ENCODE data around the gene IRF8. TPM values are rescaled to one million over a fixed set of nuclear protein-coding genes. Genes with fewer than 3 reads are reported as not detected.
"Not testable (repeated sequence)": the region's sequence is repeated elsewhere in the genome, so short reads cannot be mapped to it uniquely, and the experiment has no call there.

IRF8 gene
- polyA plus RNA-seq, 1 experiment: not detected

- no peak overlapping the region for H3K4me3 ChIP-seq (ENCODE audit: low read depth, low read length)
- TF ChIP-seq, protein P1, sequence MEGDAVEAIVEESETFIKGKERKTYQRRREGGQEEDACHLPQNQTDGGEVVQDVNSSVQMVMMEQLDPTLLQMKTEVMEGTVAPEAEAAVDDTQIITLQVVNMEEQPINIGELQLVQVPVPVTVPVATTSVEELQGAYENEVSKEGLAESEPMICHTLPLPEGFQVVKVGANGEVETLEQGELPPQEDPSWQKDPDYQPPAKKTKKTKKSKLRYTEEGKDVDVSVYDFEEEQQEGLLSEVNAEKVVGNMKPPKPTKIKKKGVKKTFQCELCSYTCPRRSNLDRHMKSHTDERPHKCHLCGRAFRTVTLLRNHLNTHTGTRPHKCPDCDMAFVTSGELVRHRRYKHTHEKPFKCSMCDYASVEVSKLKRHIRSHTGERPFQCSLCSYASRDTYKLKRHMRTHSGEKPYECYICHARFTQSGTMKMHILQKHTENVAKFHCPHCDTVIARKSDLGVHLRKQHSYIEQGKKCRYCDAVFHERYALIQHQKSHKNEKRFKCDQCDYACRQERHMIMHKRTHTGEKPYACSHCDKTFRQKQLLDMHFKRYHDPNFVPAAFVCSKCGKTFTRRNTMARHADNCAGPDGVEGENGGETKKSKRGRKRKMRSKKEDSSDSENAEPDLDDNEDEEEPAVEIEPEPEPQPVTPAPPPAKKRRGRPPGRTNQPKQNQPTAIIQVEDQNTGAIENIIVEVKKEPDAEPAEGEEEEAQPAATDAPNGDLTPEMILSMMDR (IDR thresholded peaks at IDR 0.05; ENCODE audit: low read depth, low read length): no peak
- CTCF ChIA-PET: no interaction called here
- peaks cover 35% of the 10 kb centered on the region for H3K27me3 ChIP-seq (ENCODE audit: control insufficient read depth, insufficient read depth, low read length)
- H3K27ac ChIP-seq (ENCODE audit: low read depth, low read length): no peak overlapping the region
- no peaks in the 10 kb centered on the region; the same call in 1 of the 2 replicates for H3K9me3 ChIP-seq (ENCODE audit: control insufficient read depth, insufficient read depth, low read length)
- DNase-seq (ENCODE audit: low read depth, low spot score): no peak
- POLR2A ChIA-PET: no interaction called here
Measured at GRCh38 chr16:85935974-85936760, 37.2 kb downstream of the IRF8 start.

- H3K9me3 ChIP-seq (ENCODE audit: control insufficient read depth, insufficient read depth, low read length): no peaks in the 10 kb centered on the region; the same call in 1 of the 2 replicates
- DNase-seq (ENCODE audit: low read depth, low spot score): no peak
- POLR2A ChIA-PET: no interaction called here
- H3K27ac ChIP-seq (ENCODE audit: low read depth, low read length): no peak overlapping the region
- no peak overlapping the region for H3K4me3 ChIP-seq (ENCODE audit: low read depth, low read length)
- peaks cover 33% of the 10 kb centered on the region for H3K27me3 ChIP-seq (ENCODE audit: control insufficient read depth, insufficient read depth, low read length)
- CTCF ChIA-PET: no interaction called here
- TF ChIP-seq, protein P1 (IDR thresholded peaks at IDR 0.05; ENCODE audit: low read depth, low read length): no peak
Measured at GRCh38 chr16:85936816-85937215, 37.9 kb downstream of the IRF8 start.

- POLR2A ChIA-PET: no interaction called here
- no peak for DNase-seq (ENCODE audit: low read depth, low spot score)
- H3K4me3 ChIP-seq (ENCODE audit: low read depth, low read length): no peak overlapping the region
- CTCF ChIA-PET: interaction anchor here (1.2 kb wide), 1 partner anchor 121 kb away, joined by 3 read pairs; no protein-coding TSS in a partner anchor
- TF ChIP-seq, protein P1 (IDR thresholded peaks at IDR 0.05; ENCODE audit: low read depth, low read length): no peak
- H3K9me3 ChIP-seq (ENCODE audit: control insufficient read depth, insufficient read depth, low read length): no peaks in the 10 kb centered on the region
- H3K27me3 ChIP-seq (ENCODE audit: control insufficient read depth, insufficient read depth, low read length): peaks cover 35% of the 10 kb centered on the region
- H3K27ac ChIP-seq (ENCODE audit: low read depth, low read length): no peak overlapping the region
Measured at GRCh38 chr16:85940214-85940613, 41.3 kb downstream of the IRF8 start.

- TF ChIP-seq, protein P1 (IDR thresholded peaks at IDR 0.05; ENCODE audit: low read depth, low read length): no peak
- DNase-seq (ENCODE audit: low read depth, low spot score): no peak
- Histone ChIP-seq H3K9me3 (ENCODE audit: control insufficient read depth, insufficient read depth, low read length) (no peaks in the 10 kb centered on the region; the same call in 1 of the 2 replicates), H3K4me3 (ENCODE audit: low read depth, low read length) (no peak overlapping the region), H3K27me3 (ENCODE audit: control insufficient read depth, insufficient read depth, low read length) (peaks cover 28% of the 10 kb centered on the region), H3K27ac (ENCODE audit: low read depth, low read length) (no peak overlapping the region)
- POLR2A ChIA-PET: no interaction called here
- CTCF ChIA-PET: no interaction called here
Measured at GRCh38 chr16:85941863-85942644, 43.1 kb downstream of the IRF8 start.

- H3K9me3 ChIP-seq (ENCODE audit: control insufficient read depth, insufficient read depth, low read length); H3K27ac ChIP-seq (ENCODE audit: low read depth, low read length); H3K4me3 ChIP-seq (ENCODE audit: low read depth, low read length); POLR2A ChIA-PET; CTCF ChIA-PET; DNase-seq (ENCODE audit: low read depth, low spot score): not testable (repeated sequence)
- peaks cover 24% of the 10 kb centered on the region for H3K27me3 ChIP-seq (ENCODE audit: control insufficient read depth, insufficient read depth, low read length)
Measured at GRCh38 chr16:85942659-85943058, 43.7 kb downstream of the IRF8 start.
